Effector memory CD4-positive, alpha-beta T cell (primary cell): Measurements from ENCODE around the gene GRK3.

Experiments used
- DNase-seq, 3 donors: peaks; one replicate each; pipeline ENCODE4 v3.0.0-alpha.2; 2020
- H3K27ac ChIP-seq: 2 replicates; pipeline ENCODE4 v1.7.0; 2013; ENCODE audit warnings: mild to moderate bottlenecking, low read length, moderate library complexity; ENCODE audit not compliant: insufficient read depth, poor library complexity, severe bottlenecking
- H3K27me3 ChIP-seq: replicated peaks from 2 replicates; pipeline ENCODE4 v1.7.0; 2013; ENCODE audit warnings: mild to moderate bottlenecking, low read length; ENCODE audit not compliant: insufficient read depth, control insufficient read depth, poor library complexity, severe bottlenecking
- H3K36me3 ChIP-seq: 2 replicates; pipeline ENCODE4 v1.7.0; 2013; ENCODE audit warnings: mild to moderate bottlenecking, low read length, moderate library complexity; ENCODE audit not compliant: control insufficient read depth, insufficient read depth
- H3K4me1 ChIP-seq: 2 replicates; pipeline ENCODE4 v1.7.0; 2013; ENCODE audit warnings: low read length, mild to moderate bottlenecking; ENCODE audit not compliant: control insufficient read depth, insufficient read depth, poor library complexity, severe bottlenecking
- H3K4me3 ChIP-seq: 2 replicates; pipeline ENCODE4 v1.7.0; 2013; ENCODE audit warnings: low read length, low read depth, mild to moderate bottlenecking; ENCODE audit not compliant: insufficient read depth, poor library complexity, severe bottlenecking
- H3K9me3 ChIP-seq: 2 replicates; pipeline ENCODE4 v1.7.0; 2013; ENCODE audit warnings: mild to moderate bottlenecking, low read length, moderate library complexity; ENCODE audit not compliant: control insufficient read depth

GRK3 gene

GRCh38 chr22:25534724-25535123 lies 29.8 kb upstream of the GRK3 start:
- no peak overlapping the region for H3K4me3 ChIP-seq
- H3K4me1 ChIP-seq = no peaks in the 10 kb centered on the region
- no peaks in the 10 kb centered on the region for H3K9me3 ChIP-seq
- no peaks in the 10 kb centered on the region for H3K36me3 ChIP-seq
- no peaks in the 10 kb centered on the region for H3K27me3 ChIP-seq
- no peak overlapping the region for H3K27ac ChIP-seq
- DNase-seq = no peak

DNA sequence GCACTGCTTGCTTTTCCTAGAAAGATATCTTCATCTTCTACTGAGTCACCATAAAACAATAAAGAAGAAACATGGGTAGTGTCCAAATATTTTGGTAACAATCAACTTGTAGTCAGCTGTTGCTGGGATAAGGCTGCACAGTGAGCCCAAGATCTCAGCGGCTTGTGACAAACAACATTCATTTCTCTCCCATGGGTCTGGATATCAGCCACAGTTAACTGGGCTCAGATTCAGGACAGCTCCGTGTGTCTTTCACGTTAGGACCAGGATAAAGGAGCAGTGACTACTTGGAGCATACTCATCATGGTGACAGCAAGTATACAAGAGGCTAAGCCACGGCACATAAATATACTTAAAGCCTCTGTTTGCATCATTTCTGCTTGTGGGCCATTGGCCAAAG lies 27.9 kb upstream of the GRK3 start:
- H3K27ac ChIP-seq = no peak overlapping the region
- H3K36me3 ChIP-seq = no peaks in the 10 kb centered on the region
- no peak for DNase-seq
- no peaks in the 10 kb centered on the region for H3K9me3 ChIP-seq
- H3K4me1 ChIP-seq = no peaks in the 10 kb centered on the region
- H3K27me3 ChIP-seq = no peaks in the 10 kb centered on the region
- H3K4me3 ChIP-seq = no peak overlapping the region

- Histone ChIP-seq H3K4me1 (no peaks in the 10 kb centered on the region), H3K4me3 (no peak overlapping the region), H3K9me3 (no peaks in the 10 kb centered on the region), H3K27ac (no peak overlapping the region), H3K36me3 (no peaks in the 10 kb centered on the region), H3K27me3 (no peaks in the 10 kb centered on the region)
- DNase-seq = no peak
These were observed 24.1 kb upstream of the GRK3 start for GRCh38 chr22:25540166-25540907.

DNA sequence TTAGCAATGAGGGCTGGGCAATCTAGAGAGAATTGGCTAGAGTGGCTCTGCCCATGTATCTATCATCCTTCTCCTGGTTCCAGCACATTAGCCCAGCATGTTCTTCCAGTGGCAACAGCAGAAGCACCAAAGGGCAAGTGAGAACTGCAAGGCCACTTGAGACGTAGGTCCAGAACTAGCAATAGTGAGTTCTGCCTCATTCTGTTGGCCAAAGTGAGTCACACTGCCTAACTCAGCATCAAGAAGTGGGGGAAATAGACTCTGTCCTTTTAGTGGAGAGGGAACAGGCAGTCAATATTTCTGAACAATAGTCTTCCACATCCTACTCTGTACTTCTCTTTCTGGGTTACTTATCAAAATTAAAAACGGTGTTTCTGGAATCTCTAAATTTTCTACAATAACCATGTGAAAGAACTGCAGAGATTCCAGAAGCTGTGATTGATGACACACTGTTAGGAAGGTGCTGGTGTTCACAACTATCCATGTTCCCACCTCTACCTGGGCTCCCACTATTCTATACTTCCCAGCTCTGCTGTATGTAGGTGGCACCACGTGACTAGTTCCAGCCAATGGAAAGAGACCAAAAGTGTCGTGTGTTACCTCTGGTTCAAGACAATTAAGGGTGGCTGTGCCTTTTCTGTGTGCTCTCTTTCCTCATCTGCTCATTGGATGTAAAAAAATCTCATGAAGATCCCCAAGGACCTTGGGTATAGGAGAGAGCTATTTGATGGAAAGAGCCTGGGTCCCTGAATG lies 23.4 kb upstream of the GRK3 start:
- Histone ChIP-seq H3K4me3 (no peak overlapping the region), H3K9me3 (no peaks in the 10 kb centered on the region), H3K36me3 (no peaks in the 10 kb centered on the region)

GRCh38 chr22:25542191-25542590 lies 22.3 kb upstream of the GRK3 start:
- H3K36me3 ChIP-seq = no peaks in the 10 kb centered on the region
- DNase-seq = no peak
- H3K4me3 ChIP-seq = no peak overlapping the region
- H3K4me1 ChIP-seq = no peaks in the 10 kb centered on the region
- H3K9me3 ChIP-seq = no peaks in the 10 kb centered on the region
- H3K27me3 ChIP-seq = no peaks in the 10 kb centered on the region
- H3K27ac ChIP-seq = no peak overlapping the region

More for the DNA sequence above, 23.4 kb upstream of the GRK3 start:
- Histone ChIP-seq H3K27me3 (no peaks in the 10 kb centered on the region), H3K27ac (no peak overlapping the region), H3K4me1 (no peaks in the 10 kb centered on the region)
- no peak for DNase-seq

DNA sequence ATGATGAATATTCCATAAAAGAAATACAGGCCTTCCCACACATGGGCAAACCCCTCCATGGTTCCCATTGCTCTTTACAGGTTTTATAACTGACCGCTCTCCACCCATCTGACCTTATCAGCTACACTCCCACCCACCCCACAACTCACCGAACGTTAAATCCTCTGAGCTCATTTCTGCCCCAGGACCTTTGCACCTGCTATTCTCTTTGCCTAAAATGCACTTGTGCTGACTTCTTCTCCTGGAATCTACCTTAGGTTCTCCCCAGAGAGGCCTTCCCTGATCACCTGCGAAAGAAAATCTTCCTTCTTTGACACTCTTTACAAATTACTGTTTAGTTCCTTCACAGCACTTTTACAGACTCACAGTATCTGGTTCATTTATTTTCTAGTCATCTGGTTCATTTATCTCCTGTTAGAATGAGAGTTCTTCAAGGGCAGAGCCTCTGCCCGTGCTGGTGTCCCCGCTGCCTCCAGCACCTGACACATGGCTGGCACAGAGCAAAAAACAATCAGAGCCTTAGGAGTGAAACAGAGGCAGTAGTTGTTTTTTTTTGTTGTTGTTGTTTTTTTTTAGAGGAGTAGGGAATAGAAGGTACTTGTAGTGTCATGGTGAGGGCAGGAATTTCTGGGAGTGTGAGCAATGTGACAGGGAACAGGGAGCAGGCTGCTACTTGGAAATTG lies 21.6 kb upstream of the GRK3 start:
- no peak overlapping the region for H3K27ac ChIP-seq
- H3K27me3 ChIP-seq = no peaks in the 10 kb centered on the region
- H3K4me1 ChIP-seq = no peaks in the 10 kb centered on the region
- DNase-seq = no peak
- H3K4me3 ChIP-seq = no peak overlapping the region
- H3K9me3 ChIP-seq = no peaks in the 10 kb centered on the region
- no peaks in the 10 kb centered on the region for H3K36me3 ChIP-seq

DNA sequence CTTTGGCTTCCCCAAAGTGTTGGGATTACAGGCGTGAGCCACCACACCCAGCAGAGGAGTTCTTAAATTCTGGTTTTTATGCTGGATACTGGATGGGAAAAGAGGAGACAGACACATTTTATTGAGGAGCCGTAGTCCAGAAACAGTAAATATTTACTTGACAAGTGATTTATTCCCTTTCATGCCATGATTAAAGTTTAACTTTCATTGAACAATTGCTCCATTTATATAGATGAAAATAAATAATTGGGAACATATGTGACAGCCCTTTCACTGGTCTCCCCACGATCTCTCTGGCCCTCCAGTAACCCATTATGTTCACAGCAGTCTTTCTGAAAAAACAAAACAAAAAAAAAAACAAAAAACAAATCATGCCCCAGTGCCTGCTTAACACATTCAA lies 19.3 kb upstream of the GRK3 start:
- no peak for DNase-seq
- Histone ChIP-seq H3K4me1 (no peaks in the 10 kb centered on the region), H3K9me3 (no peaks in the 10 kb centered on the region), H3K27ac (no peak overlapping the region), H3K4me3 (no peak overlapping the region), H3K36me3 (no peaks in the 10 kb centered on the region), H3K27me3 (no peaks in the 10 kb centered on the region)

DNA sequence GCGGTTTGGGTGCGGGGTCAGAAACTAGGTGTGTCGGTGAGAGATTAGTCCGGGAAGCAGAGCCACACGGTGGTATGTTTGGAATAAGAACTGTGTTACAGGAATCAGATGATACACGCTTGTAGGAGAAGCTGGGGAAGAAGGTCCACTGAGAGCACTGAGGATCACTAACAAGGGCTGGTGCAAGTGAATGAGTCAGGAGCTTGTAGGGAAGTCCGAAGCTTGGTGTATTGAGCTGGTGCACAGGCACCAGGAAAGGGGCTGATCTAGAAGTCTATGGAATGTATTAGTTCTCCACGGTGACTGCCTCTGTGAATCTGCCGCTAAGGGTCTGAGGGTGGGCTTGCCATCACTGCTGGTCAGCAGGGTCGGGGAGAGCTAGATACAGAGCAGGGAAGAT lies 18.8 kb upstream of the GRK3 start:
- Histone ChIP-seq H3K36me3 (no peaks in the 10 kb centered on the region), H3K4me1 (no peaks in the 10 kb centered on the region), H3K27ac (no peak overlapping the region), H3K9me3 (no peaks in the 10 kb centered on the region), H3K4me3 (no peak overlapping the region), H3K27me3 (no peaks in the 10 kb centered on the region)
- DNase-seq = no peak

DNA sequence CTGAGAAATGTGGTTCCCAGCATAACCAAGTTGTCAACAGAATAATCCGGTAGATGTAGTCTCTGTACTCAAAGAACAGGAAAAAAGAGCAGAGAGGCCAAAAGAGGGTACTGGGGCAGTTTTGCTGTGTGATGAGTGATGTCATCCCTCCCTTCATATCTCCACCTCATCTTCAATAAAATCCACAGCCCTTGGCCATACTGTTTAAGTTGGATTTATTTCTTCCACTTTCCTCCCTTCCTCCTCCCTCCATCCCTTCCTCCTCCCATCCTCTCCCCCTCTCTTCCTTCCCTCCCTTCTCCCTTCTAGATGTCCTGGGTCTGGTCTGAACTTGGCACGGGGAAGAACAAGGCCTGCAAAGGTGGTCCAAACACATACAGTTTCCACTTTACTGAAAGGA lies 18.2 kb upstream of the GRK3 start:
- Histone ChIP-seq H3K27me3 (no peaks in the 10 kb centered on the region), H3K27ac (no peak overlapping the region), H3K4me3 (no peak overlapping the region), H3K36me3 (no peaks in the 10 kb centered on the region), H3K4me1 (no peaks in the 10 kb centered on the region), H3K9me3 (no peaks in the 10 kb centered on the region)
- DNase-seq = no peak

GRCh38 chr22:25546751-25547150 lies 17.7 kb upstream of the GRK3 start:
- no peaks in the 10 kb centered on the region for H3K9me3 ChIP-seq
- no peak overlapping the region for H3K4me3 ChIP-seq
- H3K36me3 ChIP-seq = no peaks in the 10 kb centered on the region
- H3K4me1 ChIP-seq = no peaks in the 10 kb centered on the region
- H3K27me3 ChIP-seq = no peaks in the 10 kb centered on the region
- no peak for DNase-seq
- H3K27ac ChIP-seq = no peak overlapping the region
